HEK293T (cell line): ENCODE measurements around the gene FAM47E.

ENCODE experiments used
- BHLHE40 ChIP-seq: fragments of 450-650 bp; IDR thresholded peaks from 2 replicates; pipeline ENCODE4 v1.6.1; 2016; ENCODE audit warnings: mild to moderate bottlenecking, moderate library complexity, borderline replicate concordance
- FOXM1 ChIP-seq: fragments of 450-650 bp; IDR thresholded peaks from 2 replicates; pipeline ENCODE4 v1.6.1; 2017; ENCODE audit warnings: mild to moderate bottlenecking, borderline replicate concordance
- HDGF ChIP-seq: fragments of 450-650 bp; IDR thresholded peaks from 2 replicates; pipeline ENCODE4 v1.6.1; 2017; ENCODE audit warnings: antibody characterized with exemption, borderline replicate concordance
- L3MBTL2 ChIP-seq: fragments of 450-650 bp; conservative IDR thresholded peaks from 2 replicates; pipeline ENCODE4 v1.6.1; 2016; ENCODE audit warnings: mild to moderate bottlenecking
- SP1 ChIP-seq: fragments of 450-650 bp; IDR thresholded peaks from 2 replicates; pipeline ENCODE4 v1.6.1; 2017

GRCh38 chr4:76209881-76210280 lies 41.6 kb upstream of the FAM47E start:
- TF ChIP-seq SP1, result no peak
- TF ChIP-seq FOXM1, result no peak
- TF ChIP-seq L3MBTL2, result no peak
- TF ChIP-seq BHLHE40, result no peak
- no peak for TF ChIP-seq HDGF
